Progenitor cell of endocrine pancreas (in vitro differentiated cells): ENCODE measurements around the gene ABAT. TPM values are rescaled to one million over a fixed set of nuclear protein-coding genes. Genes with fewer than 3 reads are reported as not detected.

Experiments used
- DNase-seq: peaks from one replicate; pipeline ENCODE4 v3.0.0; 2021; ENCODE audit warnings: low spot score; ENCODE audit not compliant: unreplicated experiment
- H3K27ac Mint-ChIP-seq: 2 replicates; pipeline ENCODE4 v1.8.0; 2021; ENCODE audit warnings: mild to moderate bottlenecking, moderate library complexity, mixed read lengths
- H3K27me3 Mint-ChIP-seq: 2 replicates; pipeline ENCODE4 v1.8.0; 2021; ENCODE audit warnings: mixed read lengths
- H3K36me3 Mint-ChIP-seq: 2 replicates; pipeline ENCODE4 v1.8.0; 2022; ENCODE audit warnings: mixed read lengths; ENCODE audit not compliant: insufficient read depth
- H3K4me1 Mint-ChIP-seq: 2 replicates; pipeline ENCODE4 v1.8.0; 2021; ENCODE audit warnings: low read depth, mixed read lengths
- H3K4me3 Mint-ChIP-seq: 2 replicates; pipeline ENCODE4 v1.8.0; 2021; ENCODE audit warnings: low read depth, mild to moderate bottlenecking, moderate library complexity, mixed read lengths
- H3K9me3 Mint-ChIP-seq: 2 replicates; pipeline ENCODE4 v1.8.0; 2021; ENCODE audit warnings: low read depth, mixed read lengths
- CTCF ChIP-seq: fragments of 200-600 bp; sonication (generic); IDR thresholded peaks from one replicate; pipeline ENCODE4 v1.5.0; 2021; ENCODE audit warnings: antibody characterized with exemption, mild to moderate bottlenecking; ENCODE audit not compliant: unreplicated experiment
- total RNA-seq: library from RNA; stranded (reverse); gene quantifications from 2 replicates; pipeline ENCODE4 v1.2.1, GENCODE V29; 2021

The ABAT gene
- total RNA-seq, 1 donor from 2014 or later: 24.7 TPM

GRCh38 chr16:8828541-8829165 is 154.2 kb downstream of the ABAT start:
- no peak for TF ChIP-seq CTCF
- peaks cover 19% of the 10 kb centered on the region for H3K36me3 Mint-ChIP-seq
- no peak overlapping the region for H3K4me3 Mint-ChIP-seq
- H3K4me1 Mint-ChIP-seq: peaks cover 2% of the 10 kb centered on the region
- H3K27ac Mint-ChIP-seq: no peak overlapping the region
- H3K9me3 Mint-ChIP-seq: no peaks in the 10 kb centered on the region
- no peak for DNase-seq
- no peaks in the 10 kb centered on the region for H3K27me3 Mint-ChIP-seq

GRCh38 chr16:8831450-8831849 is 157.0 kb downstream of the ABAT start:
- DNase-seq: no peak
- TF ChIP-seq CTCF: no peak
- Mint-ChIP-seq H3K4me3 (no peak overlapping the region), H3K4me1 (peaks cover 3% of the 10 kb centered on the region), H3K9me3 (no peaks in the 10 kb centered on the region), H3K27me3 (no peaks in the 10 kb centered on the region), H3K27ac (peak overlapping the region; percentile 17), H3K36me3 (peaks cover 11% of the 10 kb centered on the region)

- no peak for TF ChIP-seq CTCF
- no peak overlapping the region for H3K4me3 Mint-ChIP-seq
These were observed 157.7 kb downstream of the ABAT start for GRCh38 chr16:8831871-8832716.

GRCh38 chr16:8832717-8833105 is 158.3 kb downstream of the ABAT start:
- Mint-ChIP-seq H3K27ac (no peak overlapping the region), H3K27me3 (no peaks in the 10 kb centered on the region), H3K4me3 (no peak overlapping the region), H3K9me3 (no peaks in the 10 kb centered on the region), H3K36me3 (peaks cover 11% of the 10 kb centered on the region), H3K4me1 (peaks cover 3% of the 10 kb centered on the region)
- DNase-seq: no peak
- TF ChIP-seq CTCF: no peak

More at GRCh38 chr16:8831871-8832716, 157.7 kb downstream of the ABAT start:
- Mint-ChIP-seq H3K4me1 (peaks cover 3% of the 10 kb centered on the region), H3K27ac (no peak overlapping the region), H3K36me3 (peaks cover 11% of the 10 kb centered on the region), H3K27me3 (no peaks in the 10 kb centered on the region), H3K9me3 (no peaks in the 10 kb centered on the region)
- DNase-seq: no peak

Other genes with a start within 250 kb of the ABAT start
- gene TMEM114, start 84.1 kb upstream of the ABAT start, total RNA-seq: 1.8 TPM in 2 replicates
- gene METTL22, start 52.9 kb upstream of the ABAT start, total RNA-seq: 55.4 and 56.5 TPM in 2 replicates
- 10.8 and 11.1 TPM in 2 replicates for gene TMEM186, start 123.0 kb downstream of the ABAT start, total RNA-seq
- 26.5 and 30.3 TPM in 2 replicates for gene PMM2, start 123.2 kb downstream of the ABAT start, total RNA-seq
- 117 and 122 TPM in 2 replicates for gene CARHSP1, start 194.4 kb downstream of the ABAT start, total RNA-seq
- not detected in 2 replicates for gene LITAFD, start 207.7 kb downstream of the ABAT start, total RNA-seq